AG10803 (cell line): ENCODE results near the gene SHROOM3.

Source experiments
- DNase-seq: peaks from one replicate; pipeline ENCODE4 v3.0.0; 2010; ENCODE audit warnings: low read depth
- H3K4me3 ChIP-seq: 2 replicates; pipeline ENCODE4 v1.5.1; 2011; ENCODE audit warnings: mild to moderate bottlenecking, low read length, control low read depth
- CTCF ChIP-seq: conservative IDR thresholded peaks from 2 replicates; pipeline ENCODE4 v1.5.1; 2011; ENCODE audit warnings: mild to moderate bottlenecking, low read length, control low read depth, inconsistent platforms

SHROOM3 gene

GRCh38 chr4:76703676-76704075 lies 268.6 kb downstream of the SHROOM3 start:
- peak; percentile 34 for DNase-seq
- no peak for TF ChIP-seq CTCF
- H3K4me3 ChIP-seq = no peak overlapping the region

- DNase-seq = peak; percentile 41
- H3K4me3 ChIP-seq = no peak overlapping the region
- TF ChIP-seq CTCF = no peak
These were observed 269.3 kb downstream of the SHROOM3 start for GRCh38 chr4:76704133-76704881.

GRCh38 chr4:76705472-76705871 lies 270.4 kb downstream of the SHROOM3 start:
- no peak for DNase-seq
- TF ChIP-seq CTCF = no peak
- H3K4me3 ChIP-seq = no peak overlapping the region

GRCh38 chr4:76706581-76706980 lies 271.6 kb downstream of the SHROOM3 start:
- TF ChIP-seq CTCF = no peak
- no peak overlapping the region for H3K4me3 ChIP-seq
- DNase-seq = no peak

GRCh38 chr4:76708971-76709771 lies 274.1 kb downstream of the SHROOM3 start:
- no peak for TF ChIP-seq CTCF
- peak; percentile 72 for DNase-seq
- H3K4me3 ChIP-seq = no peak overlapping the region

- no peak for DNase-seq
- H3K4me3 ChIP-seq = no peak overlapping the region
- no peak for TF ChIP-seq CTCF
These were observed 274.7 kb downstream of the SHROOM3 start for GRCh38 chr4:76709772-76710090.

- no peak for TF ChIP-seq CTCF
- DNase-seq = no peak
These were observed 277.5 kb downstream of the SHROOM3 start for GRCh38 chr4:76712564-76712963.

More at GRCh38 chr4:76712564-76712963, 277.5 kb downstream of the SHROOM3 start:
- no peak overlapping the region for H3K4me3 ChIP-seq
